ENCODE results near the gene U2AF1L4.

Gene U2AF1L4

DNA sequence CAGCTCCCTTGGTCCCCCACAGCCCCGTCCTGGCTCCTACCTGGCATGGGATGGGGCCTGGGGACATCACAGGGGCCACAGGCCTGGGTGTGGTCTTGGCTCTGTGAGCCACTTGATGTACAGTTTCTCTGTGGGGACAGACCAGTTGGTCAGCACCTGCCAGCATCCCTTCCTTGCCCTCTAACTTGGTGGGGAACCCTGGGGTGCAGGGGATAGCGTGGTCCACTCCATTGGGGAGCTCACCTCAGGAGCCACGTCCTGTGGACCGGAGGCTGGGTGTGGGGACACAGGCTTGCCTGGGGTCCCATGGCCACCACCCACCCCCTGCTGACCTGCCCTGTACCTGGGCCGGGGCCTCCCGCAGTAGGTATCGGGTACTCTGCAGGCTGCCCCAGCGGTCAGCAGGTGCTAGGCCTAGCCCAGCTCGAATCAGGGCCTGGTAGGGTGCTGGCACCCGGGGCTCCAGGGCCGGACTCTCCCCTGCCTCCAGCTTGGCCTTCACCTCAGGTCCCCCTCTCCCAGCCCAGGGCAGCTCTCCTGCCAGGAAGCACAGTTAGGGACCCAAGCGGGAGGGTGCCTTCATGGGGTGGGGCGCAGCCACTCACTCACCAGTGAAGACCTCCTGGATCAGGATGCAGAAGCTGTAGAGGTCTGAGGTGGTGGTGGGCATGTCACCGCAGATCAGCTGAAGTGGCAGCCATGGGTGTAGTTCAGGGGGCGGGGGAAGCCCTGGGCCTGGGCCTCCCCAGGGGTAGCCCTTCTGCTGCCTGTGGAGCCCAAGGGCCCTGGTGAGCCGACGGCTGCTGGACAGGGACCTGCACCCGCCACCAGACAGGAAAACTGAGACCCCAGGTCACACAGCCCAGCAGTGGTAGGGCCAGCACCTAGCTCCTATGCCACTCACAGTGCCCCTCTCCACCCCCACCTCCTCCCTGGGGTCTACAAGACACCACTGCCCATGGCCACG lies 45.0 kb upstream of the U2AF1L4 start:
- no peak for DNase-seq (ENCODE audit: low spot score)
- in situ Hi-C loops (cut with MboI; ENCODE audit: low pct_unique_long_range_greater_than_20kb, low sequenced_read_pairs, unreplicated experiment): no loop called here
- TF ChIP-seq, protein P1, sequence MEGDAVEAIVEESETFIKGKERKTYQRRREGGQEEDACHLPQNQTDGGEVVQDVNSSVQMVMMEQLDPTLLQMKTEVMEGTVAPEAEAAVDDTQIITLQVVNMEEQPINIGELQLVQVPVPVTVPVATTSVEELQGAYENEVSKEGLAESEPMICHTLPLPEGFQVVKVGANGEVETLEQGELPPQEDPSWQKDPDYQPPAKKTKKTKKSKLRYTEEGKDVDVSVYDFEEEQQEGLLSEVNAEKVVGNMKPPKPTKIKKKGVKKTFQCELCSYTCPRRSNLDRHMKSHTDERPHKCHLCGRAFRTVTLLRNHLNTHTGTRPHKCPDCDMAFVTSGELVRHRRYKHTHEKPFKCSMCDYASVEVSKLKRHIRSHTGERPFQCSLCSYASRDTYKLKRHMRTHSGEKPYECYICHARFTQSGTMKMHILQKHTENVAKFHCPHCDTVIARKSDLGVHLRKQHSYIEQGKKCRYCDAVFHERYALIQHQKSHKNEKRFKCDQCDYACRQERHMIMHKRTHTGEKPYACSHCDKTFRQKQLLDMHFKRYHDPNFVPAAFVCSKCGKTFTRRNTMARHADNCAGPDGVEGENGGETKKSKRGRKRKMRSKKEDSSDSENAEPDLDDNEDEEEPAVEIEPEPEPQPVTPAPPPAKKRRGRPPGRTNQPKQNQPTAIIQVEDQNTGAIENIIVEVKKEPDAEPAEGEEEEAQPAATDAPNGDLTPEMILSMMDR (IDR thresholded peaks at IDR 0.05; ENCODE audit: extremely low read depth, insufficient read depth, missing control alignments): no peak

DNA sequence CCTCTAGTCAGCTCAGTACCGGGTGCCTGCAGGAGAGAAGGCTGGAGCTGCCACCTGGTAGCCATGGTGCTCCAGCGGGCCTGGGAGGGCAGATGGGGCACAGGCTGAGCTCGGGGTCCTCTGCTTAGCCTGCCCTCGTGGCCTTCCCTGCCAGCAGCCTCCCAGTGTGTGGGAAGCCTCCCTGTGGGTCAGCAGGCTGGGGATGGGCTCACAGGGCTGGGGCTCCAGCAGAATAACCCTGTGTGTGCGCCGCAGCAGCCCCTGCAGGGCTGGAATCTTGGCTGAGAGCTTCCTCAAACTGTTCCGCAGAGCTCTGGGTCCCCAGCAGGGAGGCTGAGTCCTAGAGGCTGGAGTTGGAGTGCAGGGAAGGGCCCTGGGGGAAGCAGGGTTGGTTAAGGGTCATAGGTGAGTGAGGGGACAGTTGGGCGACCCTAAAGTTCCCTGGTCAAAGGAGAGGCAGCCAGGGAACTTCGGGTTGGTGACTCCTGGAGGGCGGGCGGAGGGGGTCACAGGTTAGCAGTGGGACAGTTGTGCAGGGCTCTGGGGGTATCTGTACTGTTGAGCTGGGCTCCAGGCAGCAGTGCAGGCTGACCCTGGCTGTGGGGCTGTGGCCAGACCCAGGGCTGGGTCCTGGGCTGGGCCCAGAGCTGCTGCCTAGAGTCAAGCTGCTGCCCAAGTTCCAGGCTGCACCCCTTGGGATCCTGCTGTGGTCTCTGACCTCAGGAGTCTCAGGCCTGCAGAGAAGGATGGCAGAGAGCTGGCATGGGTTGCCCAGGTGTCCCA lies 44.2 kb upstream of the U2AF1L4 start:
- no peak for DNase-seq (ENCODE audit: low spot score)
- TF ChIP-seq, protein P1 (IDR thresholded peaks at IDR 0.05; ENCODE audit: extremely low read depth, insufficient read depth, missing control alignments): no peak
- in situ Hi-C loops (cut with MboI; ENCODE audit: low pct_unique_long_range_greater_than_20kb, low sequenced_read_pairs, unreplicated experiment): no loop called here

DNA sequence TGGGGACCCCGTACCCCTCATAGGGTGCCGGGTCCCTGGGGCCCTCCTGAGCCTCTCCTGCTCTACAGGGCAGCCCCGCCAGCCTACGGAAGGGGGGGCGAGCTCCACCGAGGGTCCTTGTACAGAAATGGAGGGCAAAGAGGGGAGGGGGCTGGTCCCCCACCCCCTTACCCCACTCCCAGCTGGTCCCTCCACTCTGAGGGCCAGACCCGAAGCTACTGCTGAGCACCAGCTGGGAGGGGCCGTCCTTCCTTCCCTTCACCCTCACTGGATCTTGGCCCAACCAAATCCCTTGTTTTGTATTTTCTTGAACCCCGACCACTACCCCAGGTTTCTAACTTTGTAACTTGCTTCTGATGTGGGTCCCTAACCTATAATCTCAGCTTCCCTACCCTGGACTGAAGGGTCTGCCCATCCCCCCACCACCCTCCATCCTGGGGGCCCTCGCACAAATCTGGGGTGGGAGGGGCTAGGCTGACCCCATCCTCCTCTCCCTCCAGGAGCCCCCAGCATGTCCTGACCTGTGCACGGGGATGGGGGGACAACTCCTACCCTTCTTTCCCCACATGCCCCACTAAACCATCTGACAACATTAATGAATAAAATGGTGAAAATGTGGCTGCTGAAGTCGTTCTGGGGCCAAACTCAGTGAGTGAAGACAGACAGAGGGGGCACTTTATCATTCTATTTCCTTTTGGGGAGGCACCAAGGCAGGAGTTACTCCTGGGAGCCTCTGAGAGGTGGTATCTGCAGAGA lies 43.2 kb upstream of the U2AF1L4 start:
- in situ Hi-C loops (cut with MboI; ENCODE audit: low pct_unique_long_range_greater_than_20kb, low sequenced_read_pairs, unreplicated experiment): no loop called here
- TF ChIP-seq, protein P1 (IDR thresholded peaks at IDR 0.05; ENCODE audit: extremely low read depth, insufficient read depth, missing control alignments): no peak
- no peak for DNase-seq (ENCODE audit: low spot score)

DNA sequence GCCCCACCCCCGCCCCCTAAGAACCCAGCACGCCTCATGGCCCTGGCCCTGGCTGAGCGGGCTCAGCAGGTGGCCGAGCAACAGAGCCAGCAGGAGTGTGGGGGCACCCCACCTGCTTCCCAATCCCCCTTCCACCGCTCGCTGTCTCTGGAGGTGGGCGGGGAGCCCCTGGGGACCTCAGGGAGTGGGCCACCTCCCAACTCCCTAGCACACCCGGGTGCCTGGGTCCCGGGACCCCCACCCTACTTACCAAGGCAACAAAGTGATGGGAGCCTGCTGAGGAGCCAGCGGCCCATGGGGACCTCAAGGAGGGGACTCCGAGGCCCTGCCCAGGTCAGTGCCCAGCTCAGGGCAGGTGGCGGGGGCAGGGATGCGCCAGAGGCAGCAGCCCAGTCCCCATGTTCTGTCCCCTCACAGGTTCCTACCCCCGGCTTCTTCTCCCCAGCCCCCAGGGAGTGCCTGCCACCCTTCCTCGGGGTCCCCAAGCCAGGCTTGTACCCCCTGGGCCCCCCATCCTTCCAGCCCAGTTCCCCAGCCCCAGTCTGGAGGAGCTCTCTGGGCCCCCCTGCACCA lies 42.1 kb upstream of the U2AF1L4 start:
- TF ChIP-seq, protein P1 (IDR thresholded peaks at IDR 0.05; ENCODE audit: extremely low read depth, insufficient read depth, missing control alignments): no peak
- in situ Hi-C loops (cut with MboI; ENCODE audit: low pct_unique_long_range_greater_than_20kb, low sequenced_read_pairs, unreplicated experiment): no loop called here
- DNase-seq (ENCODE audit: low spot score): no peak

DNA sequence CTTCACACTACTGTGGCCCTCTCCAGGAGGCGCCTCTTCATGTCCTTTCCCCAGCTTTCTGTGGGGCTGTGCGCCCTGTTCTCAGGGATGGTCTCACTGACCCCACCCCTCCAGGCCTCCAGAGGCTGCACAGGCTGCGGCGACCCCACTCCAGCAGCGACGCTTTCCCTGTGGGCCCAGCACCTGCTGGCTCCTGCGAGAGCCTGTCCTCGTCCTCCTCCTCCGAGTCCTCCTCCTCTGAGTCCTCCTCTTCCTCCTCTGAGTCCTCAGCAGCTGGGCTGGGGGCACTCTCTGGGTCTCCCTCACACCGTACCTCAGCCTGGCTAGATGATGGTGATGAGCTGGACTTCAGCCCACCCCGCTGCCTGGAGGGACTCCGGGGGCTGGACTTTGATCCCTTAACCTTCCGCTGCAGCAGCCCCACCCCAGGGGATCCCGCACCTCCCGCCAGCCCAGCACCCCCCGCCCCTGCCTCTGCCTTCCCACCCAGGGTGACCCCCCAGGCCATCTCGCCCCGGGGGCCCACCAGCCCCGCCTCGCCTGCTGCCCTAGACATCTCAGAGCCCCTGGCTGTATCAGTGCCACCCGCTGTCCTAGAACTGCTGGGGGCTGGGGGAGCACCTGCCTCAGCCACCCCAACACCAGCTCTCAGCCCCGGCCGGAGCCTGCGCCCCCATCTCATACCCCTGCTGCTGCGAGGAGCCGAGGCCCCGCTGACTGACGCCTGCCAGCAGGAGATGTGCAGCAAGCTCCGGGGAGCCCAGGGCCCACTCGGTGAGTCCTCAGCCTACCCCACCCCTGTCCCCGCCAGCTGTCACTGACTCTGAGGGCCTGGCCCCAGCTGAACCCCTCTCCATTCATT lies 41.3 kb upstream of the U2AF1L4 start:
- TF ChIP-seq, protein P1 (IDR thresholded peaks at IDR 0.05; ENCODE audit: extremely low read depth, insufficient read depth, missing control alignments): no peak
- no peak for DNase-seq (ENCODE audit: low spot score)
- in situ Hi-C loops (cut with MboI; ENCODE audit: low pct_unique_long_range_greater_than_20kb, low sequenced_read_pairs, unreplicated experiment): no loop called here

Measured in GM13977 (cell line).